Activated CD8-positive, alpha-beta memory T cell treated with anti-CD3 and anti-CD28 coated beads, Interleukin-2, amount 50 U/mL, for 1 hour (primary cell): ENCODE data around the gene PLA2G4B.
"Not testable (repeated sequence)": the region's sequence is repeated elsewhere in the genome, so short reads cannot be mapped to it uniquely, and the experiment has no call there.

Experiments
- DNase-seq: peaks from one replicate; pipeline ENCODE4 v3.0.0-alpha.2; 2020; ENCODE audit errors: extremely low read depth

The PLA2G4B gene

DNA sequence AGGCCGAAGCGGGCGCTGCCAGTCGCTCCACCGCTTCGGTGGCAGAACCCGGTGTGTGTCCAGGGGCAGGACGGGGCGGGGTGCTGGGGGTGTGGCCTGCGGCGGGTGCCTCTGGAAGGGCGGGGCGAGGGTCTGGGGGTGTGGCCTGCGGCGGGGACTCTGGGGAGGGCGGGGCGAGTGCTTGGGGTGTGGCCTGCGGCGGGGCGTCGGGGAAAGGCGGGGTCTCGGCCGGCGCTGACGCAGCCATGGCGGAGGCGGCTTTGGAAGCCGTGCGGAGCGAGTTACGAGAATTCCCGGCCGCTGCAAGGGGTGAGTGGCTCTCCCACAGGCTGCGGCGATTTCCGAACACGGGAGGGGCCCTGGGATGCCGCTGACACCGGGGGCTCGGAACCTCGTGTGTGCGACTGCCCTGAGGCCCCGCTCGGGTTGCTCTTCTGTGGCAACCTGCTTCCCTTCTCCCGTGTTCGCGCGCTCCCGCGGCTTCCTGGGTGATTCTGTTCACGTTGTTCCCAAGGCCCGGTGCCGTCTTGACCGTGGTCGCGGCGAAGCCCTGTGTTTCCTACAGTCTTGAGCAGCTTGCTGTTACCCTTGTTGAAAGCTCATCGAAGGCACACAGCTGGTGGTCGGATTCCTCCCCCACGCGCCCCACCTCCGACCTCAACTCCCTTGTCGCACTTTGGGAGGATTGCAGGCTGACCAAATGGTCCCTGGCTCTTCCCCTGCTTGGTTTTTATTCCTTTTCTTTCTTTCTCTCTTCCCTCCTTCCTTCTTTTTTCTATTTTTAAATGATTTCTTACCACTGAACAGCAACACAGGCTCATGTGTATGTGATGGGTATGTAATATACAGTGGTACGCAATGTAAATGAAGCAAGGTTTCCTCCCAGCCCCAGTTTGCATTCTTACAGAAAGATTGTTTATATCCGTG lies 10.5 kb upstream of the PLA2G4B start, which contains the start of gene JMJD7:
TSS of gene JMJD7 (plus strand) at position 213 of the 927 bp plus-strand sequence. CDS start at position 246, 33 bp downstream.
- peak; percentile 85 for DNase-seq

DNA sequence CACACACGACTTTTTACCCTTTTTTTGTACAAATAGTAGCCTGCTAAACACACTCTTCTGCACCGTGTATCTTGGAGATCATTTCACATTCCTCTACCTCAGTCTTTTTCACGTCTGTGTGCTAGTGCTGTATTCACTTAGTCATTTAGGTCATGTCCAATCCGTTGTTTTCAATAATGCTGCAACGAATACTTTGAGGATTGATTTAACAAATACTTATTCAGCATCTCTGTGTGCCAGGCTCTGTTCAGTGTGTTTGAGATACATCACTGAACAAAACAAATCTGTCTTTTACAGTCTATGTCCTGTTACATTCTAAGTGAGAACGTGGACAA lies 9.9 kb upstream of the PLA2G4B start:
- DNase-seq, result no peak

DNA sequence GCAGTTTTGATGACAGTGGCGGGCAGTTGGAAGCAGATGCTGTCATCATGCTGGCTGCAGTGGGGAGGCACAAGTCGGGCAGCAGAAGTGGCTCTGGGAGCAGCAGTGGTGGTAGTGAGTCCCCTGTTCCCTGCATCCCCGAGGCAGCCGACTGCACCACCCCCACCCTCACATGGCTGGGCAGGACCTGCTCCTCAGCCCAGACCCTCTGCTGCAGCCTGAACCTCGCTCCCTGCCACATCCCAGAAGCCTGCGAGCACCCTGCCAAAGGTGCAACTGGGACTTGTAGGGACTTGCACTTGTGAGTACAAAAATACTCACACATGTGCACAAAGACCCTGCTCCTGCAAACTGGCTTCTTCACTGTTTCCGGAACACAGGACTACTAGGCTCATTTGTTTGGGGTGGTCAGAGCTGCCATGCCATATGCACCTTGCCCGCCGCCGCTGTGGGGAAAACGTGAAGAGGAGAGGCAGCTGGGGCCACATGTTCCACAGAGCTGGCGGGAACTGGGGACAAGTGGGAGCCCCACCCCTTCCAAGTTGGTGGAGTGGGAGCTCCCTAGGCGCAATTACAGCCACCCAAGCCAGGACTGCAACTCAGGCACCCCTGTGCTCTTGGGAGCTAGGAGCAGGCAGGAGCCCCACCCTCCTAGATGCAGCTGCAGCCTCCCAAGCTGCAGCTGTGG lies 8.5 kb upstream of the PLA2G4B start:
- DNase-seq, result no peak

DNA sequence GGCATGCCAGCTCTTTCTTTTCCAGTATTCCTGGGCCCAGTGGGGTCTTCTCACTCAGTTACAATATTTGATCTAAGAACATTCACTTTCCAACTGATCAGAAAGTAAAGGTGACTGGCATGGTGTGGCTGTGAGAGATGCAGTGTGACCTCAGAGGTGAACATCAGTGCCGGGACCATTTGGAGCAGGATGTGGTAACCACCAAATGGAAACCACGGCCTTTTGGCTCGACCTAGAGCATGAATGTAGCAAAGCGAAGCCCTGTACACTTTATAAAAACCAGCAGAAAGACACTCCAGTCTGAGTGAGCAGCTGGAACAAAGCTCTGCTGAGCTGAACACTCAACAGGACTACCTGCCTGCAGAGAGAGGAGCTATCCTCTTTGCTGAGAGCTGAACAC lies 7.4 kb upstream of the PLA2G4B start:
- not testable (repeated sequence) for DNase-seq

DNA sequence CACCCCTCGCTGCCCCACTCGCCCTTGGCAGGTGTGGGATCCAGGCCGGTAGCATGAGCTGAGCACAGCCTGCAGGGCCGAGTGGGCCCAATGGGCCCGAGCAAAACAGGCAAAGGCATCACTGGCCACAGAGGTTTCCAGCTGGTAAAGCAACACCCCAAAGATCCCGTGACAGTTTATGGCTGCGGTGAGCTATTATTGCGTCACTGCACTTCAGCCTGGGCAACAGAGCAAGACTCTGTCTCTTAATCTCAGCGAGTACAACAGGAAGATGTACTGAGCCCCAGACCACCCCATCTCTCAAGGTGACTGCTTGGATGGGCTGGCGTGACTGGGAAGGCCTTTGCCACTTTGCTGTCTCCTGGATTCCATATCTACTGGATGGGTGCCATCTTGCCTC lies 6.4 kb upstream of the PLA2G4B start:
- no peak for DNase-seq

DNA sequence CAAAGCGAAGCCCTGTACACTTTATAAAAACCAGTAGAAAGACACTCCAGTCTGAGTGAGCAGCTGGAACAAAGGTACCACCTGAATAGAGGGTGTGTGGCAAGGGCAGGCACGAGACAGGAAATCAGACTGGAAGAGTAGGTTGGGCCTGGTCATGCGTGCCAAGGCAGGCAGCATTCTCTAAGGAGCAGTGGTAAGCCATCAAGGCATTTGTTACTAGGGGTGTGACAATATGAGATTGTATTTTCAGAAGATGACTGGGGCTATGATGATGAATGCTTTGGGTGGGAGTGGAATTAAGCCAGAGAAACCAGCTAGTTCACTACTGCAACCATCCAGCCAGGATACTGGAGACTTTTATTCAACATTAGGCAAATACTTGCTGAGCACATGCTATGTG lies 5.8 kb upstream of the PLA2G4B start:
- no peak for DNase-seq

DNA sequence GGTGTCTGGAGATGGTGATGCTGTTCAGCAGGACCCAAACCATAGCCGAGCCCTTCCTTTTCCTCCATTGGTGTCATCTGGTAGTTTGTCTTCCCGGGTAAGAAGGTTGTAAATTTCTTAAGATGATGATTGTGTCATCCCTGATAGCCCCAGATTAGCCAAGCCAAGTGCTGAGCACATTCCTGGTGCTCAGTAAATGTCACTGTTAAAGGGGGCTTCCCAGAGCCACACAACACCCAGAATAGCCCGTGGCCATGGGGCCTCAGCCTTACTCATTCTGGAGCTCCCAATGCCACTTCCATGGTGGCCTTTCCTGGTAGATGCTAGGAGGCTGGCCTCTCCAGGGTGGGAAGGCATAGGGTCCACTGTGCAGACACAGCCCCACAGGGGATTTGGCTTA lies 4.6 kb upstream of the PLA2G4B start:
- no peak for DNase-seq

DNA sequence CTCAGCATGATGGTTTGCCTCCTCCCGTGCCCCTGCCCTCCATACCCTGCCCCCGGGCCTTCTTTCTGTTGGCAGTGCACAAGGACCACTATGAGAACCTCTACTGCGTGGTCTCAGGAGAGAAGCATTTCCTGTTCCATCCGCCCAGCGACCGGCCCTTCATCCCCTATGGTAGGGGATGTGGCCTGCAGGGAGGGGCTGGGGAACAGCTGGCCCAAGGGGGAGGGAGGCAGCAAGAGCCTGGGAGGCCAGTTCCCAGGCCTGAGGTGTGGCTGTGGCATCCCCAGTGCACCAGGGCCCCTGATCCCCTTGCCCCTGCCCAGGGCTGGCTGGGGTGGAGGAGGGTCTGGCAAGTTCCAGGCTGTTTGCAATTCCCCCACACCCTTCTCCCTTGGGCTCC lies 2.6 kb upstream of the PLA2G4B start:
- no peak for DNase-seq

DNA sequence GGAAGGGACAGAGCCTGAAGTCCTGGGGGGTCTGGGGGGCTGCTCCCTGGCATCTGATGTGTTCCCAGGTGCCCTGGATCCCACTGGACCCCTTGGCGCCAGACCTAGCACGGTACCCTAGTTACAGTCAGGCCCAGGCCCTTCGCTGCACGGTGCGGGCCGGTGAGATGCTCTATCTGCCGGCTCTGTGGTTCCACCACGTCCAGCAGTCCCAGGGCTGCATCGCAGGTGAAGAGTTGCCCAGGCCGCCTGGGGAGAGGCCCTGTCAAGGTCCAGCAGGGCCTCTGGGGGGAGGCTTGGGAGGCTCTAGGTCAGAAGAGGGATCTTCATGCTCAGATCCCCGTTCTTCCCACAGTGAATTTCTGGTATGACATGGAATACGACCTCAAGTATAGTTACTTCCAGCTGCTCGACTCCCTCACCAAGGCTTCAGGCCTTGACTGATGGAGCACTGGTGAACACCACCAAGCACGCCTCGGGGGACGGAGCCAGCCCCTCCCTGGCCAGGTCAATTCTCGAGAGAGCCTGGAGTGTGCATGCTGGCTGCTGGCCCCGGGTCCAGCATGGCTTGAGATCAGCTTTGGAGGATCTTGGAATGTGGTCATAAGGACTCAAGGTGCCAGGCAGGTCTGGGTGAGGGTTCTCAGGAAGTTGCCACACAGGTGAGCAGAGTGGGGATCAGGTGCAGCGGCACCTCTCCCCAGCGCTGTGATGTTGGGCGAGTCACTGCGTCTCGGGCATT lies 1.8 kb upstream of the PLA2G4B start:
- no peak for DNase-seq

DNA sequence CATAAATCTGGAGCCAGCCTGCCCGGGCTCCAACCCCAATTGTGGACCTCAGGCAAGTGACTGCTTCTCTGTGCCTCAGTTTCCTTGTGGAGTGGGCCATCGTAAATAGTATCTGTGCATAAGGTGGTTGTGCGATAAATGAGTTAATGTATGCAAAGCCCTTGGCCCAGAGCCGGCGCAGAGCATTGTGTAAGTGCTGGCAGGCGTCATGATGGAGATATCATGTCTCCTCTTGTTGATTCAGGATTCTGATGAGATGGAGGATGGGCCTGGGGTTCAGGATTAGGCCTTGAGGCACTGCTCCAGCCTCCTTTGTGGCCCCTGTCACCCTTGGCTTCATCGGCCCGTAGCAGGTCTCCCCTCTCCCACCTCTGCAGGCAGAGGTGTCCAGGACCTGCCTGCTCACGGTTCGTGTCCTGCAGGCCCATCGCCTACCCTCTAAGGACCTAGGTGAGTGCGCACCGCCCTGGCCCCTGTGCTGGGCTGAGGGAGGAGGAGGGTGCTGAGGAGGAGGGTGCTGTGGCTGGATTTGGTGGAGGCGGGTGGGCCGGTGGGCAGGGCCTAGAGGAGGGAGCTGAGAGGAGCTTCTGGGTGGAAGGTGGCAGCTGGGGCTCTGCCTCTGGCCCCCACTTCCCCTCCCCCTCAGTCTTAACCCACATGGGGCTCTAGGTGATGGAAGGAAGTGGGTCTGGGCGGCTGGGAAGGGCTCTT lies 1.3 kb downstream of the PLA2G4B start:
- DNase-seq, result no peak

DNA sequence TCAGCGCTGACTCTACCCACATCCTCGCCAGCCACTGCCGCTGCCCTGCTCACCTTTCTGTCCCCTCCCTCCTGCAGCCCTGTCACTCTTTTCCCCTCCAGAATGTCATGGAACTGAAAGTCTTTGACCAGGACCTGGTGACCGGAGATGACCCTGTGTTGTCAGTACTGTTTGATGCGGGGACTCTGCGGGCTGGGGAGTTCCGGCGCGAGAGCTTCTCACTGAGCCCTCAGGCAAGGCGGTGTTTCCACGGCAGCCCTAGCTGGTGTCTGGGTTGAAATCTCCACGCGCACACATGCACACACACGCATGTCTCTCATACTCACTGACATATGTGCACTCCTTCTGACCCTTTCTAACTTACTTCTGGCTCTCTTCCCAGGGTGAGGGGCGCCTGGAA lies 2.0 kb downstream of the PLA2G4B start:
- no peak for DNase-seq

DNA sequence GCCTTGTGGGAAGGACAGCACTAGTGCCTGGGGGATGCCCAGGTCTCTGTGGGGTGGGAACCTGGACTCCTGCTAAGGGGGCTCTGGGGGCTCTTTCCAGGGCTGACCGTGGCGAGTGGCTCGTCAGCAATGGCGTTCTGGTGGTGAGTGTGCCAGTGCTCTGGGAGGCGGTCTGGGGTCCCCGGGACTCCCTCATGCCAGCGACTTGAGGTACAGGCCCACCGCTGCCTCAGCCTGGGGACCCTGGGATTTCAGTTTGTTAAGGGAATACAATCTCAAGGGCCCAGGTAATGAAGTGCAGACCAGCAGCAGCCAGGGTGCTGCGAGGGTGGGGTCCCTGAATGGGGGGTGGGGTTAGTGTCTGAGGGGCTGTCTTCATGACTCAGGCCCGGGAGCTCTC lies 2.5 kb downstream of the PLA2G4B start:
- no peak for DNase-seq

DNA sequence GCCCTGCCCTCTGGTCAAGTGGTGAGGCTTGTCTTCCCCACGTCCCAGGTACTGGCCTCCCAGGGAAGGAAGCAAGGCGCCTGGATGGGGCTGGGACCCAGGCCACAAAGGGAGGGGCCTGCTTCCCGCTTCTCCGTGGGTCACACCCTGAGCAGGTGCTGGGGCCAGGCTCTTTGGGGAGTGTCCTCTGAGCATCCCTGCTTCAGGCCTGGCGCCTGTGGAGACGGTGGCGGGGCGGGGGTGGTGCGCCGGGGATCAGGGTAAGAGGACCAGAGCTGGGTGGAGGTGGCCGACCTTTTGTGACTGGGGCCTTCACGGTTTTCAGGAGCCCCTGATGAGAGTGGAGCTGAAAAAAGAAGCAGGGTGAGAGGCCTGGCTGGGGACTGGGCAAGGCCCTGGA lies 3.6 kb downstream of the PLA2G4B start:
- DNase-seq, result no peak

DNA sequence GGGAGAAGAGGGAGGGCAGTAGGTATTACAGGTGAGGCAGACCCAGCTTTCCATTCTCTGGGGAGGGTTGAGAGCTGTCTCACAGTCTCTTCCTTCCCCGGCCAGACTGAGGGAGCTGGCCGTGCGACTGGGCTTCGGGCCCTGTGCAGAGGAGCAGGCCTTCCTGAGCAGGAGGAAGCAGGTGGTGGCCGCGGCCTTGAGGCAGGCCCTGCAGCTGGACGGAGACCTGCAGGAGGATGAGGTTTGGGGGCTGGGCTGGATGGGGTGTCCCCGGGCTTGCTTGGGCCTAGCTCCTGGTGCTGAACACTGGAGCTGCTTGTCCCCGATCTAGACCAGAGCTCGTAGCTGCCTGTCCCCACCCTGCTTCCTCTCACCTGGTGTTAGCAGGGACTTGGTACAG lies 4.9 kb downstream of the PLA2G4B start:
- no peak for DNase-seq

DNA sequence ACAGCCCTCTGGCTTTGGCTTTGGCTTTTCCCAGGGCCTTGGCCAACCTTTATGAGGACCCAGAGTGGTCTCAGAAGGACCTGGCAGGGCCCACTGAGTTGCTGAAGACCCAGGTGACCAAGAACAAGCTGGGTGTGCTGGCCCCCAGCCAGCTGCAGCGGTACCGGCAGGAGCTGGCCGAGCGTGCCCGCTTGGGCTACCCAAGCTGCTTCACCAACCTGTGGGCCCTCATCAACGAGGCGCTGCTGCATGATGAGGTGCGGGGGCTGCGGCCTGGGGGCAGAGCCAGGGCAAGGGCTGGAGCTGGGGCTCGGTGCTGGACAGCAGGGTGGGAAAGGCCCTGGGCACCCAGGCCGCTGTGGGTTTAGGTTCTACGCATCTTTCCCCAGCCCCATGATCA lies 6.2 kb downstream of the PLA2G4B start:
- no peak for DNase-seq

DNA sequence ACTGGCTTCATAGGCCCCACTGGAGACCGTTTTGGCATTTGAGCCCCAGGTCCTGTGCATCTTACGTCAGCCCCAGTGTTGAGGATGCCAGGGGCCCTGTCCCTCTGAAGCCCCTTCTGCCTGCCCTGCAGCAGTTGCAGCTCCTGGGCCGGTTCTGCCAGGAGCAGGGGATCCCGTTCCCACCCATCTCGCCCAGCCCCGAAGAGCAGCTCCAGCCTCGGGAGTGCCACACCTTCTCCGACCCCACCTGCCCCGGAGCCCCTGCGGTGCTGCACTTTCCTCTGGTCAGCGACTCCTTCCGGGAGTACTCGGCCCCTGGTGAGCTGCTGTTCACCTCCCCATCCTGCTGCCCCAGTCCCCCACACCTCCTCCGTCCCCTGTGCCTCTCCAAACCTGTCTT lies 8.6 kb downstream of the PLA2G4B start:
- no peak for DNase-seq

DNA sequence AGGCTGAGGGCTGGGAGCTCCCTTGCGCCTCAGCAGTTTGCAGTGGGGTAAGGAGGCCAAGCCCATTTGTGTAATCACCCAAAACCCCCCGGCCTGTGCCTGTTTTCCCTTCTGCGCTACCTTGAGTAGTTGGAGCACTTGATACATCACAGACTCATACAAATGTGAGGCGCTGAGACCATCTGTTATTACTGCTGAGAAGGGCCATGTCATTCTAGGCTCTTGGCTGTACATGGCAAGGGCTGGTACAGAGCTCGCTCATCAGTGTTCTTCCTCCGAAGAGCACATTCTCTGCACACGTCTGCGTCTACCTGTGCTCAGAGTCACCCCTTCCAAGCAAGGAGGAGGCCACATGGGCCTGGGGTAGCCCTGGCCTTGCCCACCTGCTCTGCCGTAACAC lies 9.3 kb downstream of the PLA2G4B start:
- no peak for DNase-seq

DNA sequence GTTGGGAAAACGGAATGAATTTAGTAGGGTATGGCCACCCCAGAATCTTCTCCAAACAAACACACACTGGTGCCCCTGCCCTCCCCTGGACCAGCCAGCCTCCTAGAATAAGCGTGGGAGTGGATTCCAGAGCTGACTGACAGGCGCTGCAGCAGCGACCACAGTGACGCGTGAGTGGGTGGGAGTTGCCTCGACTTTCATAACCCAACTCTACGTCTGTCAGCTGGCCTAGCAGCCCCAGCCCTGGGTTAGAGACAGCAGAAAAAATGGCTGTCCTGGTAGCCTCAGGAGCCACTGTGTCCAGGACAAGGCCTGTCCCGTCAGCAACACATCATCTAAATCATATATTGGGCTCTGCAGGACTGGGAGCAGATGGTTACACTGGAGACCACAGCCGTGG lies 10.0 kb downstream of the PLA2G4B start:
- no peak for DNase-seq

DNA sequence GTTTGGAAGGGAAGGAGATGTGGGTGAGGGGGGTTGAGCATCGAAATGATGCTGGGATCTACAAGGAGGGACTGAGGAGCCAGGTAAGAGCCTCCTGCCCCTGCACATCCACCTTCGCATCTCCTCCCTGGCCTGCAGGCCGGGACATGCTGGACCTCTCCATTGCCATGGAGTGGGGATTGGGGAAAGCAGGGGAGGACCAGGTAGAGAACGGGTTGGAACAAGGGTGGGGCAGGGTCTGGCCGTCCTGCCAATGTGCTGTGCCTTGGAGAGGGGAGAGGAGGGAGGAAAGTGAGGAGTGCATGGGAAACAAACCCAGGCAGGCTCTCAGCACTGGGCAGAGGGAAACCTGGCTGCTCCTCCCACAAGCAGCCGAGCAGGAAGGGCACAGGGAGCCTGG lies 10.6 kb downstream of the PLA2G4B start:
- no peak for DNase-seq

DNA sequence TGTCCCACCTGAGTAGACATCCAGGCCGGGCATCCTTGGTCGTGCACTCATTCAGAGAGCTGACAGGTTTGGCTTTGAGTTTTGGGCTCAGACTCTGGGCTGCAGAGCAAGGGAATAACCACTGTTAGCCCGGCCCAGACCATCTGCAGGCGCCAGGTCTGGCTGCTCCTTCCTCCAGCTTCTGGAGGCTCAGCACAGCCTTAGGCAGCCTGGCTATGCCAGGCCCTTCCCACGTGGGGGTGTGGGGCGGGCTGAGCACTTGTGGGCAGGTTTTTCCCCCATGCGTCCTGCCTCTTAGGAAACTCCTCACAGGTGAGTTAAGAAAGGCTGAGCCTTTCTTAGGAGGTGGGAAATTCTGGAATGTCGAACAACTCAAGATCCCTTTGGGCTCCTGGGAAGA lies 11.2 kb downstream of the PLA2G4B start:
- DNase-seq, result no peak

DNA sequence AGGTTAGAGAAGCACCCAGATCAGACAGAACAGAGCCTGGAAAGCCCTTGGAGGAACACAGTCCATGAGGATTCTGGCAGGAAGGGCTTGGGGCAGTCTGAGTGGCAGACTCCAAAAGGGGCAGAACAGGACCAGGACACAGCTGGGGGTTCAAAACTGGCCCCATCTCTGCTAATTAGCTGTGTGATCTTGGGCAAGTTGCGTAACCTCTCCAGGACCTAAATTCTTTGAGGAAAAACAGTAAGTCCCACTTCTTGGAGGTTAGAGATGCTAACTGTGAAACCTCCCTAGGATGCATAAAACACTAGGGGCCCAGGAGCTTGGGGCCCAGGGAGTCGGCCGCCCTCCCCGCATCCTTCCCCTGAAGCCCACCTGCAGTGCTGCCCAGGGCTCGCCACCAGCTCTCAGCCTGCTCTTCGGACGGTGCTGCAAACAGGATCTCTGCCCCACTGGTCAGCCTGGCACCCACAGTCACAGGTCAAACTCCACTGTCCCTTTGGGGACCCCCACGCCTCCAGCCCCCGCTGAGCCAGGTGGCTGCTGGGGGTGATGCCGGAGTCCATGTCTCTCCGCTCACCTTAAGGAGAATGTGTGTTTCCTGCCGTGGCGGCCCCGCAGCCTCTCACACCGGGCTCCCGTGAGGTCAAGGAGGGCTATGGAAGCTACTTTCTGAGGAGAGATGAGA lies 12.0 kb downstream of the PLA2G4B start:
- DNase-seq, result no peak

DNA sequence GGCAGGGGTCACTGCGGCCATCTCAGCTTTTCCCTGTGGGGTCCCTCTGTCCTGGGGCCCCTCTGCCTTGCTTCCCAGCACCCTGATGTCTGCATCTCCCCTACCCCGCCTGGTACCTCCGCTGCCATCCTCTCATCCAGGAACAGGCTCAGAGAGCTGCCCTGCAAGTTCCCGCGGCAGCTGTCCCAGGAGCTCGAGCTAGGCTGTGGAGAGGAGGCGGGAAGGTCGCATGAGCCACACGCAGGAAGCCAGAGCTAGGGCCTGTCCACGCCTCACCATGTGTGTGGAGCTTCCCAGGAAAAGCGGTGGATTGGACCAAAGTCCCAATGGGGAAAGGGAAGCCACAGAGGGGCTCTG lies 12.5 kb downstream of the PLA2G4B start:
- no peak for DNase-seq
